Endometrial microvascular endothelial cells (primary cell): ENCODE results near the gene PSMD1. TPM values are rescaled to one million over a fixed set of nuclear protein-coding genes. Genes with fewer than 3 reads are reported as not detected.
"Not testable (repeated sequence)": the region's sequence is repeated elsewhere in the genome, so short reads cannot be mapped to it uniquely, and the experiment has no call there.

ENCODE experiments used
- in situ Hi-C: cut with HindIII; loops from 2 replicates; pipeline ENCODE4 v1.10.0; 2017; ENCODE audit warnings: low sequenced_read_pairs, low pct_unique_long_range_greater_than_20kb; ENCODE audit errors: inconsistent ontology term
- total RNA-seq: library from RNA; depleted of rRNA; stranded (reverse); fragments of >200 nt; gene quantifications from one replicate; pipeline ENCODE4 v1.2.3, GENCODE V29; 2015; ENCODE audit errors: inconsistent ontology term

The PSMD1 gene
- total RNA-seq, 1 donor from 2014 or later = 169 TPM

GRCh38 chr2:231132129-231132528, 75.5 kb downstream of the PSMD1 start:
- in situ Hi-C loops = no loop called here

- in situ Hi-C loops = no loop called here
Observed at GRCh38 chr2:231133365-231134099, 76.9 kb downstream of the PSMD1 start.

GRCh38 chr2:231134910-231135655, 78.4 kb downstream of the PSMD1 start:
- in situ Hi-C loops = no loop called here

- in situ Hi-C loops = no loop called here
Observed at GRCh38 chr2:231138699-231139098, 82.0 kb downstream of the PSMD1 start.

GRCh38 chr2:231139796-231140195, 83.1 kb downstream of the PSMD1 start:
- in situ Hi-C loops = no loop called here

GRCh38 chr2:231140808-231141207, 84.1 kb downstream of the PSMD1 start:
- in situ Hi-C loops = not testable (repeated sequence)

- in situ Hi-C loops = no loop called here
Observed at GRCh38 chr2:231144896-231145295, 88.2 kb downstream of the PSMD1 start.

GRCh38 chr2:231146665-231147064, 90.0 kb downstream of the PSMD1 start:
- in situ Hi-C loops = no loop called here

GRCh38 chr2:231152800-231153557, 96.3 kb downstream of the PSMD1 start:
- in situ Hi-C loops = no loop called here

GRCh38 chr2:231159306-231159705, 102.6 kb downstream of the PSMD1 start:
- in situ Hi-C loops = no loop called here

GRCh38 chr2:231160701-231161100, 104.0 kb downstream of the PSMD1 start:
- in situ Hi-C loops = no loop called here

- in situ Hi-C loops = no loop called here
Observed at GRCh38 chr2:231161252-231161839, 104.7 kb downstream of the PSMD1 start.

- in situ Hi-C loops = no loop called here
Observed at GRCh38 chr2:231161877-231162329, 105.2 kb downstream of the PSMD1 start.

GRCh38 chr2:231163011-231163410, 106.3 kb downstream of the PSMD1 start:
- in situ Hi-C loops = no loop called here

- in situ Hi-C loops = no loop called here
Observed at GRCh38 chr2:231163414-231164095, 106.9 kb downstream of the PSMD1 start.

- in situ Hi-C loops = no loop called here
Observed at GRCh38 chr2:231167745-231168459, 111.2 kb downstream of the PSMD1 start.

- in situ Hi-C loops = no loop called here
Observed at GRCh38 chr2:231168460-231169139, 111.9 kb downstream of the PSMD1 start.

- in situ Hi-C loops = no loop called here
Observed at GRCh38 chr2:231169488-231169887, 112.8 kb downstream of the PSMD1 start.
